Neuronal stem cell (in vitro differentiated cells): Measurements from ENCODE around the gene CLIP1.

Source experiments
- DNase-seq: peaks from one replicate; pipeline ENCODE4 v3.0.0-alpha.2; 2013; ENCODE audit warnings: low spot score
- H2AFZ ChIP-seq: one replicate; pipeline ENCODE4 v1.6.1; 2013; ENCODE audit warnings: mild to moderate bottlenecking, low read length, inconsistent platforms
- H2AK5ac ChIP-seq: 2 replicates; pipeline ENCODE4 v1.6.1; 2013; ENCODE audit warnings: low read depth, mild to moderate bottlenecking, inconsistent platforms, low read length, moderate library complexity, mixed read lengths
- H2BK120ac ChIP-seq: 2 replicates; pipeline ENCODE4 v1.6.1; 2013; ENCODE audit warnings: low read depth, mild to moderate bottlenecking, inconsistent platforms, low read length, moderate library complexity, mixed read lengths
- H2BK12ac ChIP-seq: one replicate; pipeline ENCODE4 v1.6.1; 2013; ENCODE audit warnings: low read length, inconsistent platforms
- H2BK15ac ChIP-seq: 2 replicates; pipeline ENCODE4 v1.6.1; 2013; ENCODE audit warnings: mild to moderate bottlenecking, low read length, inconsistent platforms, mixed read lengths
- H2BK5ac ChIP-seq: one replicate; pipeline ENCODE4 v1.6.1; 2013; ENCODE audit warnings: inconsistent platforms, mild to moderate bottlenecking, low read length, moderate library complexity
- H3K14ac ChIP-seq: one replicate; pipeline ENCODE4 v1.6.1; 2013; ENCODE audit warnings: low read length, inconsistent platforms
- H3K18ac ChIP-seq: 2 replicates; pipeline ENCODE4 v1.6.1; 2013; ENCODE audit warnings: low read length, inconsistent platforms
- H3K23ac ChIP-seq: 2 replicates; pipeline ENCODE4 v1.6.1; 2013; ENCODE audit warnings: low read depth, mild to moderate bottlenecking, mixed read lengths, low read length, inconsistent platforms; ENCODE audit not compliant: poor library complexity
- H3K27ac ChIP-seq: replicated peaks from 3 replicates; pipeline ENCODE4 v1.5.1; 2013; ENCODE audit warnings: low read length, inconsistent platforms
- H3K27me3 ChIP-seq, 3 experiments: 2 replicates each; pipeline ENCODE4 v1.6.1; 2013; ENCODE audit warnings: low read length in 3 of 3, mild to moderate bottlenecking in 2 of 3, inconsistent platforms in 1 of 3, low read depth in 1 of 3, mixed read lengths in 1 of 3, moderate library complexity in 1 of 3; ENCODE audit not compliant: control insufficient read depth in 3 of 3, insufficient read depth in 3 of 3
- H3K36me3 ChIP-seq, 2 donors: replicated peaks in 1 of 2; 2 replicates each; pipeline ENCODE4 v1.6.1; 2013; ENCODE audit warnings: low read length in 2 of 2; ENCODE audit not compliant: control insufficient read depth in 2 of 2, insufficient read depth in 2 of 2
- H3K4ac ChIP-seq: 2 replicates; pipeline ENCODE4 v1.6.1; 2013; ENCODE audit warnings: inconsistent platforms, mild to moderate bottlenecking, low read length, moderate library complexity
- H3K4me1 ChIP-seq, 2 donors: 1 replicate in 1 of 2; 2 replicates in 1 of 2; pipeline ENCODE4 v1.6.1; 2013; ENCODE audit warnings: low read length in 2 of 2, low read depth in 1 of 2; ENCODE audit not compliant: control insufficient read depth in 2 of 2, insufficient read depth in 1 of 2
- H3K4me2 ChIP-seq: one replicate; pipeline ENCODE4 v1.6.1; 2013; ENCODE audit warnings: mild to moderate bottlenecking, low read length, inconsistent platforms; ENCODE audit not compliant: insufficient read depth, poor library complexity, severe bottlenecking
- H3K4me3 ChIP-seq, 2 donors: 2 replicates each; pipeline ENCODE4 v1.5.1; 2013; ENCODE audit warnings: low read length in 2 of 2, mild to moderate bottlenecking in 2 of 2, inconsistent platforms in 1 of 2, moderate library complexity in 1 of 2
- H3K79me1 ChIP-seq: one replicate; pipeline ENCODE4 v1.6.1; 2013; ENCODE audit warnings: low read depth, mild to moderate bottlenecking, inconsistent platforms, low read length, moderate library complexity
- H3K9ac ChIP-seq: one replicate; pipeline ENCODE4 v1.6.1; 2013; ENCODE audit warnings: mild to moderate bottlenecking, low read depth, low read length, inconsistent platforms; ENCODE audit not compliant: poor library complexity
- H3K9me3 ChIP-seq, 2 donors: replicated peaks in 1 of 2; 2 replicates each; pipeline versions ENCODE3 to v1.6.1; 2013; ENCODE audit warnings: low read length in 2 of 2, mild to moderate bottlenecking in 2 of 2, inconsistent platforms in 1 of 2, low read depth in 1 of 2, mixed read lengths in 1 of 2, moderate library complexity in 1 of 2; ENCODE audit not compliant: control insufficient read depth in 2 of 2, insufficient read depth in 1 of 2
- H4K8ac ChIP-seq: one replicate; pipeline ENCODE4 v1.6.1; 2013; ENCODE audit warnings: low read depth, mild to moderate bottlenecking, inconsistent platforms, low read length, moderate library complexity
- H4K91ac ChIP-seq: one replicate; pipeline ENCODE4 v1.6.1; 2013; ENCODE audit warnings: low read length, low read depth, mild to moderate bottlenecking, inconsistent platforms; ENCODE audit not compliant: poor library complexity
- WGBS, 2 donors: extraction: QIAGEN DNeasy Blood & Tissue Kit; methylation state at CpG; one replicate each; pipeline ENCODE4 v1.1.7; 2013; ENCODE audit warnings: missing lambda C conversion rate in 2 of 2, mixed read lengths in 1 of 2; ENCODE audit not compliant: insufficient read length in 2 of 2, insufficient replicate concordance in 1 of 2; ENCODE audit errors: extremely low coverage in 2 of 2; 5-methylcytosine and 5-hydroxymethylcytosine counted together

CLIP1 gene

DNA sequence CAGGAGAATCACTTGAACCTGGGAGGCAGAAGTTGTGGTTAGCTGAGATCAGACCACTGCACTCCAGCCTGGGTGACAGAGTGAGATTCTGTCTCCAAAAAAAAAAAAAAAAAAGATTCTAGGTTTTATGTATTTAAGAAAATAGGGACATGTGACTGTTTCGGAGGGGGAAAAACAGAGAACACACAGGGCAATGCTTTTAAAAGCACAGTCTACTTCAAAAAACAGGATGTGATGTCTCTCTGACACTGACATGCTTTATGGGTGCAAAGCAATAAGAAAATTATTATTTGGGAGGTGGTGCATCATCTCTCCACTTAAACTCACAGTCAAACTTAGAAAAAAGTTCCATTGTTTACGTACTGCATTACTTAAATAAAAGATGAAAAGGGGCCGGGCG is 28.7 kb downstream of the CLIP1 start:
- H3K9ac ChIP-seq = no peak overlapping the region
- no peak overlapping the region for H3K14ac ChIP-seq
- H3K27ac ChIP-seq = no peak overlapping the region
- H2AK5ac ChIP-seq = no peak overlapping the region
- H3K9me3 ChIP-seq = peaks cover 0 to 2% of the 10 kb centered on the region in 2 donors
- no peak overlapping the region for H3K4me2 ChIP-seq
- no peaks in the 10 kb centered on the region for H3K79me1 ChIP-seq
- no peak overlapping the region for H2AFZ ChIP-seq
- H2BK15ac ChIP-seq = no peak overlapping the region
- no peak overlapping the region for H4K91ac ChIP-seq
- H4K8ac ChIP-seq = no peak overlapping the region
- H2BK5ac ChIP-seq = no peak overlapping the region
- no peak overlapping the region for H3K4me3 ChIP-seq
- no peak overlapping the region for H3K23ac ChIP-seq
- DNase-seq = no peak
- H2BK120ac ChIP-seq = no peak overlapping the region
- H3K27me3 ChIP-seq = no peaks in the 10 kb centered on the region
- H3K36me3 ChIP-seq = peaks cover 2 to 9% of the 10 kb centered on the region in 2 donors
- H3K4ac ChIP-seq = no peak overlapping the region
- H3K18ac ChIP-seq = no peak overlapping the region
- H3K4me1 ChIP-seq = no peaks in the 10 kb centered on the region
- no peak overlapping the region for H2BK12ac ChIP-seq
- no CpG with 5 or more reads among the region's 4 CpGs for WGBS, 2 donors

- Histone ChIP-seq H2BK15ac (no peak overlapping the region), H2BK12ac (no peak overlapping the region), H3K9me3 (peaks cover 0 to 2% of the 10 kb centered on the region in 2 donors), H2AFZ (no peak overlapping the region), H4K8ac (no peak overlapping the region), H3K27ac (no peak overlapping the region), H2BK5ac (no peak overlapping the region), H3K4me3 (no peak overlapping the region), H2AK5ac (no peak overlapping the region), H3K79me1 (no peaks in the 10 kb centered on the region), H4K91ac (no peak overlapping the region), H3K27me3 (no peaks in the 10 kb centered on the region), H3K4me1 (no peaks in the 10 kb centered on the region), H2BK120ac (no peak overlapping the region), H3K23ac (no peak overlapping the region), H3K4me2 (no peak overlapping the region), H3K4ac (no peak overlapping the region), H3K18ac (no peak overlapping the region), H3K14ac (no peak overlapping the region), H3K36me3 (peaks cover 2 to 6% of the 10 kb centered on the region in 2 donors), H3K9ac (no peak overlapping the region)
- no peak for DNase-seq
- no CpG with 5 or more reads among the region's 5 CpGs for WGBS, 2 donors
These were observed 30.1 kb downstream of the CLIP1 start for GRCh38 chr12:122392411-122392810.

DNA sequence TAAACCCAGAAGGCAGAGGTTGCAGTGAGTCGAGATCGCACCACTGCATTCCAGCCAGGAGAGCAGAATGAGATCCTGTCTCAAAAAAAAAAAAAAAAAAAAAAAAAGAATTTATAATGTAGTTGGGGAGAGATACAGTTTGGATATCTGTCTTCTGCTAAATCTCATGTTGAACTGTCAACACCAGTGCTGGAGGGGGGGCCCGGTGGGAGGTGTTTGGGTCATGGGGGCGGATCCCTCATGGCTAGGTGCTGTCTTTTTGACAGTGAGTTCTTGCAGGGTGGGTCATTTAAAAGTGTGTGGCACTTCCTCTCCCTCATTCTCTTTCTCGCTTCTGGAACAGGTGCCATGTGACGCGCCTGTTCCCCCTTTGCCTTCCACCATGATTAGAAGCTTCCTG is 32.8 kb downstream of the CLIP1 start:
- Histone ChIP-seq H3K9me3 (no peaks in the 10 kb centered on the region), H2BK5ac (no peak overlapping the region), H3K23ac (no peak overlapping the region), H3K27me3 (no peaks in the 10 kb centered on the region), H2BK12ac (no peak overlapping the region), H3K4ac (no peak overlapping the region), H3K27ac (no peak overlapping the region), H3K36me3 (peaks cover 0 to 2% of the 10 kb centered on the region in 2 donors), H3K14ac (no peak overlapping the region), H4K8ac (no peak overlapping the region), H2AK5ac (no peak overlapping the region), H3K9ac (no peak overlapping the region), H2BK15ac (no peak overlapping the region), H3K4me1 (peaks cover 2 to 8% of the 10 kb centered on the region in 2 donors), H3K18ac (no peak overlapping the region), H3K79me1 (no peaks in the 10 kb centered on the region), H2AFZ (no peak overlapping the region), H4K91ac (no peak overlapping the region), H2BK120ac (no peak overlapping the region), H3K4me2 (no peak overlapping the region), H3K4me3 (no peak overlapping the region)
- no CpG with 5 or more reads among the region's 7 CpGs for WGBS, 2 donors
- no peak for DNase-seq

GRCh38 chr12:122387887-122388286 is 34.6 kb downstream of the CLIP1 start:
- no peak overlapping the region for H2BK12ac ChIP-seq
- H3K18ac ChIP-seq = no peak overlapping the region
- H3K79me1 ChIP-seq = no peaks in the 10 kb centered on the region
- H2BK5ac ChIP-seq = no peak overlapping the region
- no peak overlapping the region for H2AFZ ChIP-seq
- peaks cover 0 to 8% of the 10 kb centered on the region in 2 donors for H3K36me3 ChIP-seq
- H3K4ac ChIP-seq = no peak overlapping the region
- no peak overlapping the region for H2BK120ac ChIP-seq
- no CpG with 5 or more reads among the region's 6 CpGs for WGBS, 2 donors
- H3K27ac ChIP-seq = no peak overlapping the region
- DNase-seq = no peak
- no peak overlapping the region for H3K9ac ChIP-seq
- H3K4me1 ChIP-seq = peaks cover 2 to 8% of the 10 kb centered on the region in 2 donors
- H3K9me3 ChIP-seq = no peaks in the 10 kb centered on the region
- H3K4me2 ChIP-seq = no peak overlapping the region
- no peak overlapping the region for H3K23ac ChIP-seq
- H4K8ac ChIP-seq = no peak overlapping the region
- no peak overlapping the region for H2AK5ac ChIP-seq
- no peak overlapping the region for H3K14ac ChIP-seq
- H3K4me3 ChIP-seq = no peak overlapping the region
- H2BK15ac ChIP-seq = no peak overlapping the region
- no peaks in the 10 kb centered on the region for H3K27me3 ChIP-seq
- no peak overlapping the region for H4K91ac ChIP-seq
